Activated CD8-positive, alpha-beta T cell treated with anti-CD3 and anti-CD28 coated beads, Interleukin-2, amount 10 ng/mL, durations not matched to agents 7 days and 5 days (primary cell): ENCODE data around the gene PPFIBP1. TPM values are rescaled to one million over a fixed set of nuclear protein-coding genes. Genes with fewer than 3 reads are reported as not detected.

Experiments
- ATAC-seq: fragments of 150-1000 bp; cut with Tn5 transposase; one replicate; pipeline ENCODE4 v1.10.0; 2021; ENCODE audit warnings: moderate library complexity
- CTCF ChIA-PET: fragments of 350-600 bp; sonication (Branson Sonifier 250); formaldehyde crosslinking; loops from one replicate; lab custom pipeline; 2021; ENCODE audit warnings: antibody characterized with exemption; lab: Charles Lee
- POLR2A ChIA-PET: fragments of 350-600 bp; sonication (Branson Sonifier 250); formaldehyde crosslinking; loops from one replicate; lab custom pipeline; 2021; ENCODE audit warnings: antibody characterized with exemption; lab: Charles Lee
- DNase-seq: peaks from one replicate; pipeline ENCODE4 v3.0.0-alpha.2; 2020
- H3K27ac Mint-ChIP-seq: one replicate; pipeline ENCODE4 v1.8.0; 2021; ENCODE audit warnings: mild to moderate bottlenecking, mixed read lengths
- H3K27me3 Mint-ChIP-seq: one replicate; pipeline ENCODE4 v1.8.0; 2021; ENCODE audit warnings: low read depth, mixed read lengths
- H3K36me3 Mint-ChIP-seq: one replicate; pipeline ENCODE4 v1.8.0; 2021; ENCODE audit warnings: low read depth, mixed read lengths
- H3K4me1 Mint-ChIP-seq: one replicate; pipeline ENCODE4 v1.8.0; 2021; ENCODE audit warnings: low read depth, mixed read lengths
- H3K4me3 Mint-ChIP-seq: one replicate; pipeline ENCODE4 v1.8.0; 2021; ENCODE audit warnings: mild to moderate bottlenecking, mixed read lengths
- H3K9me3 Mint-ChIP-seq: one replicate; pipeline ENCODE4 v1.8.0; 2022; ENCODE audit warnings: mixed read lengths; ENCODE audit not compliant: insufficient read depth
- total RNA-seq, 2 experiments: library from RNA; stranded (reverse); gene quantifications; one replicate each; pipeline ENCODE4 v1.2.3, GENCODE V29; 2021

PPFIBP1 gene
- total RNA-seq, 2 experiments from 2014 or later: 17.5 TPM

GRCh38 chr12:27528788-27529187 lies 4.8 kb downstream of the PPFIBP1 start:
- Mint-ChIP-seq H3K9me3 (no peaks in the 10 kb centered on the region), H3K4me1 (peaks cover 34% of the 10 kb centered on the region), H3K27ac (no peak overlapping the region), H3K4me3 (no peak overlapping the region), H3K36me3 (peaks cover 3% of the 10 kb centered on the region), H3K27me3 (peaks cover 12% of the 10 kb centered on the region)
- ATAC-seq (no peak), DNase-seq (no peak)
- CTCF ChIA-PET: no interaction called here
- POLR2A ChIA-PET: no interaction called here

- H3K4me3 Mint-ChIP-seq: no peak overlapping the region
- ATAC-seq: no peak
- no peaks in the 10 kb centered on the region for H3K9me3 Mint-ChIP-seq
- DNase-seq: no peak
- ChIA-PET CTCF (interaction anchor here (1.1 to 1.3 kb wide), 4 partner anchors 30 to 105 kb away, joined by 3 to 5 read pairs (median 3); no protein-coding TSS in a partner anchor), POLR2A (interaction anchor here (0.5 kb wide), 2 partner anchors 105 to 718 kb away, joined by 3 read pairs; no protein-coding TSS in a partner anchor)
- H3K27me3 Mint-ChIP-seq: peaks cover 9% of the 10 kb centered on the region
- H3K27ac Mint-ChIP-seq: no peak overlapping the region
- peaks cover 40% of the 10 kb centered on the region for H3K4me1 Mint-ChIP-seq
- H3K36me3 Mint-ChIP-seq: peaks cover 3% of the 10 kb centered on the region
Measured at GRCh38 chr12:27530157-27530922, 6.3 kb downstream of the PPFIBP1 start.

- ChIA-PET POLR2A (no interaction called here), CTCF (interaction anchor here (1.0 to 1.3 kb wide), 3 partner anchors 97 to 121 kb away, joined by 3 to 6 read pairs (median 4); no protein-coding TSS in a partner anchor)
- no peak overlapping the region for H3K27ac Mint-ChIP-seq
- DNase-seq: no peak
- peaks cover 11% of the 10 kb centered on the region for H3K36me3 Mint-ChIP-seq
- H3K4me1 Mint-ChIP-seq: peaks cover 43% of the 10 kb centered on the region
- H3K27me3 Mint-ChIP-seq: peaks cover 9% of the 10 kb centered on the region
- no peaks in the 10 kb centered on the region for H3K9me3 Mint-ChIP-seq
- H3K4me3 Mint-ChIP-seq: no peak overlapping the region
- no peak for ATAC-seq
Measured at GRCh38 chr12:27531896-27532295, 7.9 kb downstream of the PPFIBP1 start.

- Mint-ChIP-seq H3K36me3 (peaks cover 14% of the 10 kb centered on the region), H3K27me3 (peaks cover 4% of the 10 kb centered on the region), H3K9me3 (no peaks in the 10 kb centered on the region), H3K4me3 (peak overlapping the region; percentile 56), H3K27ac (peak overlapping the region; percentile 78), H3K4me1 (peaks cover 44% of the 10 kb centered on the region)
- DNase-seq: peak; percentile 73
- ChIA-PET POLR2A (interaction anchor here (0.6 kb wide), 3 partner anchors 36 to 119 kb away, joined by 3 to 4 read pairs (median 3); no protein-coding TSS in a partner anchor), CTCF (interaction anchor here (0.8 to 1.7 kb wide), 10 partner anchors 10 to 127 kb away, joined by 3 to 6 read pairs (median 4); no protein-coding TSS in a partner anchor)
- ATAC-seq: peak; percentile 88
Measured at GRCh38 chr12:27534060-27534764, 10.2 kb downstream of the PPFIBP1 start.

- Mint-ChIP-seq H3K4me3 (peak overlapping the region; percentile 56), H3K9me3 (no peaks in the 10 kb centered on the region), H3K27ac (peak overlapping the region; percentile 78), H3K27me3 (peaks cover 4% of the 10 kb centered on the region), H3K36me3 (peaks cover 14% of the 10 kb centered on the region), H3K4me1 (peaks cover 44% of the 10 kb centered on the region)
- ChIA-PET CTCF (interaction anchor here (1.1 to 1.7 kb wide), 6 partner anchors 10 to 127 kb away, joined by 3 to 5 read pairs (median 4); no protein-coding TSS in a partner anchor), POLR2A (interaction anchor here (0.6 kb wide), 3 partner anchors 37 to 118 kb away, joined by 3 to 4 read pairs (median 3); no protein-coding TSS in a partner anchor)
- ATAC-seq: peak; percentile 72
- peak; percentile 30 for DNase-seq
Measured at GRCh38 chr12:27534765-27535161, 10.8 kb downstream of the PPFIBP1 start.

- ChIA-PET POLR2A (no interaction called here), CTCF (interaction anchor here (1.1 to 1.7 kb wide), 4 partner anchors 11 to 126 kb away, joined by 3 to 5 read pairs (median 4); no protein-coding TSS in a partner anchor)
- Mint-ChIP-seq H3K4me3 (no peak overlapping the region), H3K9me3 (no peaks in the 10 kb centered on the region), H3K27me3 (peaks cover 4% of the 10 kb centered on the region), H3K27ac (no peak overlapping the region), H3K4me1 (peaks cover 44% of the 10 kb centered on the region), H3K36me3 (peaks cover 14% of the 10 kb centered on the region)
- no peak for ATAC-seq
- no peak for DNase-seq
Measured at GRCh38 chr12:27535318-27535717, 11.3 kb downstream of the PPFIBP1 start.

GRCh38 chr12:27537855-27538675 lies 14.1 kb downstream of the PPFIBP1 start:
- Mint-ChIP-seq H3K4me1 (peaks cover 32% of the 10 kb centered on the region), H3K9me3 (no peaks in the 10 kb centered on the region), H3K4me3 (no peak overlapping the region), H3K27ac (no peak overlapping the region), H3K27me3 (peaks cover 3% of the 10 kb centered on the region), H3K36me3 (peaks cover 14% of the 10 kb centered on the region)
- ChIA-PET CTCF (no interaction called here), POLR2A (no interaction called here)
- no peak for ATAC-seq
- DNase-seq: no peak

GRCh38 chr12:27539191-27539631 lies 15.2 kb downstream of the PPFIBP1 start:
- POLR2A ChIA-PET: no interaction called here
- Mint-ChIP-seq H3K36me3 (peaks cover 15% of the 10 kb centered on the region), H3K4me1 (peaks cover 21% of the 10 kb centered on the region), H3K27me3 (peaks cover 7% of the 10 kb centered on the region), H3K27ac (no peak overlapping the region), H3K4me3 (no peak overlapping the region), H3K9me3 (no peaks in the 10 kb centered on the region)
- no peak for DNase-seq
- CTCF ChIA-PET: no interaction called here
- ATAC-seq: no peak

GRCh38 chr12:27541031-27541719 lies 17.2 kb downstream of the PPFIBP1 start:
- ChIA-PET POLR2A (no interaction called here), CTCF (interaction anchor here (0.6 kb wide), 1 partner anchor 79 kb away, joined by 3 read pairs; no protein-coding TSS in a partner anchor)
- Mint-ChIP-seq H3K27ac (no peak overlapping the region), H3K4me1 (peaks cover 3% of the 10 kb centered on the region), H3K36me3 (peaks cover 15% of the 10 kb centered on the region), H3K4me3 (no peak overlapping the region), H3K27me3 (peaks cover 11% of the 10 kb centered on the region), H3K9me3 (no peaks in the 10 kb centered on the region)
- DNase-seq (no peak), ATAC-seq (no peak)

GRCh38 chr12:27542628-27543027 lies 18.6 kb downstream of the PPFIBP1 start:
- CTCF ChIA-PET: no interaction called here
- H3K4me1 Mint-ChIP-seq: peaks cover 1% of the 10 kb centered on the region
- ATAC-seq (no peak), DNase-seq (no peak)
- H3K4me3 Mint-ChIP-seq: no peak overlapping the region
- H3K9me3 Mint-ChIP-seq: no peaks in the 10 kb centered on the region
- peaks cover 8% of the 10 kb centered on the region for H3K36me3 Mint-ChIP-seq
- POLR2A ChIA-PET: no interaction called here
- H3K27me3 Mint-ChIP-seq: peaks cover 11% of the 10 kb centered on the region
- no peak overlapping the region for H3K27ac Mint-ChIP-seq
